Gastroesophageal sphincter (tissue), 3 donors: ENCODE results near the gene KAZALD1.

Source experiments
- POLR2A ChIP-seq, 2 donors: fragments of 450-650 bp; IDR thresholded peaks; one replicate each; pipeline ENCODE4 v1.6.1; 2017; ENCODE audit warnings: antibody characterized with exemption in 2 of 2, mild to moderate bottlenecking in 2 of 2, moderate library complexity in 1 of 2
- POLR2AphosphoS5 ChIP-seq: sonication (generic); formaldehyde crosslinking; IDR thresholded peaks from one replicate; pipeline ENCODE4 v1.6.1; 2017; ENCODE audit warnings: antibody characterized with exemption
- TF ChIP-seq, protein P1 (sequence below), 4 experiments: fragments of 200-600 bp in 2 of 4; fragments of 450-650 bp in 2 of 4; sonication (generic) in 1 of 4; IDR thresholded peaks; one replicate each; pipeline ENCODE4 v1.5.1; 2017 to 2019; ENCODE audit warnings: antibody characterized with exemption in 4 of 4, mild to moderate bottlenecking in 2 of 4, moderate library complexity in 2 of 4

DNA sequence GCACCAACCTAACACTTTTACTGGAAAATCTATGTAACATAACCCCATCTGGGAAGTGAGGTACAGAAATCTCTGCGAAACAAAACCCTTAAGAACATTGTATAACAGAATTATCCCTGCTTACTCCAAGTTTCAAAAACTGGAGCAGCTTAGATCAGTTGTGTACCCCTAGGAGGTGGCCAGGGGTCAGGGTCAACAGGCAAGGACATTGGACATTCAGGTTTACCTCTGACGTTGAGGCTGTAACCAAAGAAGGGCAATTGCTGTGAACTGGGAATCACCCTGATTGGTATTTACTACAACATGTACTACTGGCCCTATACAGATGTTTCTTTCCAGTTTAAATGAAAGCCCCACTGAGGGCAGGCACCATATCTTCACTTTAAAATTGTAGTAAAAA, 17.7 kb upstream of the KAZALD1 start:
- TF ChIP-seq, protein P1, sequence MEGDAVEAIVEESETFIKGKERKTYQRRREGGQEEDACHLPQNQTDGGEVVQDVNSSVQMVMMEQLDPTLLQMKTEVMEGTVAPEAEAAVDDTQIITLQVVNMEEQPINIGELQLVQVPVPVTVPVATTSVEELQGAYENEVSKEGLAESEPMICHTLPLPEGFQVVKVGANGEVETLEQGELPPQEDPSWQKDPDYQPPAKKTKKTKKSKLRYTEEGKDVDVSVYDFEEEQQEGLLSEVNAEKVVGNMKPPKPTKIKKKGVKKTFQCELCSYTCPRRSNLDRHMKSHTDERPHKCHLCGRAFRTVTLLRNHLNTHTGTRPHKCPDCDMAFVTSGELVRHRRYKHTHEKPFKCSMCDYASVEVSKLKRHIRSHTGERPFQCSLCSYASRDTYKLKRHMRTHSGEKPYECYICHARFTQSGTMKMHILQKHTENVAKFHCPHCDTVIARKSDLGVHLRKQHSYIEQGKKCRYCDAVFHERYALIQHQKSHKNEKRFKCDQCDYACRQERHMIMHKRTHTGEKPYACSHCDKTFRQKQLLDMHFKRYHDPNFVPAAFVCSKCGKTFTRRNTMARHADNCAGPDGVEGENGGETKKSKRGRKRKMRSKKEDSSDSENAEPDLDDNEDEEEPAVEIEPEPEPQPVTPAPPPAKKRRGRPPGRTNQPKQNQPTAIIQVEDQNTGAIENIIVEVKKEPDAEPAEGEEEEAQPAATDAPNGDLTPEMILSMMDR (IDR thresholded peaks at IDR 0.05): no peak
- TF ChIP-seq POLR2A (IDR thresholded peaks at IDR 0.05): no peak
- TF ChIP-seq POLR2AphosphoS5: no peak
